GM12878 (cell line): ENCODE results near the gene ALG11.

Experiments used
- CREB1 ChIP-seq: IDR thresholded peaks from 2 replicates; pipeline ENCODE4 v1.6.1; 2012; ENCODE audit warnings: low read depth, mild to moderate bottlenecking, inconsistent platforms
- EGR1 ChIP-seq, 2 experiments: IDR thresholded peaks; 1 replicate in 1 of 2; 2 replicates in 1 of 2; pipeline ENCODE4 v1.6.1; 2011 to 2012; ENCODE audit warnings: low read depth in 2 of 2, low read length in 2 of 2, borderline replicate concordance in 1 of 2, mild to moderate bottlenecking in 1 of 2, moderate library complexity in 1 of 2
- EP300 ChIP-seq, 2 experiments: fragments of 150-350 bp in 1 of 2; IDR thresholded peaks; 2 replicates each; pipeline ENCODE4 v1.6.1; 2011 to 2012; ENCODE audit warnings: low read depth in 2 of 2, low read length in 2 of 2, borderline replicate concordance in 1 of 2, improper control_type of control experiment in 1 of 2, inconsistent platforms in 1 of 2; ENCODE audit not compliant: control insufficient read depth in 1 of 2
- EZH2 ChIP-seq: IDR thresholded peaks from 2 replicates; pipeline ENCODE4 v1.6.1; 2012; ENCODE audit warnings: low read depth, mild to moderate bottlenecking, control low read depth, inconsistent platforms, low read length, borderline replicate concordance; ENCODE audit not compliant: control insufficient read depth
- FOXK2 ChIP-seq: fragments of 450-650 bp; IDR thresholded peaks from 2 replicates; pipeline ENCODE4 v1.6.1; 2017; ENCODE audit warnings: mild to moderate bottlenecking, moderate library complexity
- FOXM1 ChIP-seq: IDR thresholded peaks from 2 replicates; pipeline ENCODE4 v1.6.1; 2012; ENCODE audit warnings: low read depth, mild to moderate bottlenecking, inconsistent platforms, low read length, moderate library complexity
- POLR2A ChIP-seq: IDR thresholded peaks from 2 replicates; pipeline ENCODE4 v1.6.1; 2011; ENCODE audit warnings: low read depth, mild to moderate bottlenecking, low read length
- SMC3 ChIP-seq: IDR thresholded peaks from 2 replicates; pipeline ENCODE4 v1.6.1; 2011; ENCODE audit warnings: low read length, improper control_type of control experiment, borderline replicate concordance
- ZZZ3 ChIP-seq: IDR thresholded peaks from 2 replicates; pipeline ENCODE4 v1.6.1; 2011; ENCODE audit warnings: low read depth; ENCODE audit not compliant: control insufficient read depth, insufficient read length
- TF ChIP-seq, protein P1 (sequence below), 3 experiments: IDR thresholded peaks in 2 of 3; conservative IDR thresholded peaks in 1 of 3; 2 replicates each; pipeline ENCODE4 v1.5.1; 2011; ENCODE audit warnings: low read depth in 3 of 3, low read length in 3 of 3, mild to moderate bottlenecking in 3 of 3, control low read depth in 2 of 3, moderate library complexity in 2 of 3, inconsistent platforms in 1 of 3, mixed read lengths in 1 of 3; ENCODE audit not compliant: control insufficient read depth in 2 of 3, insufficient read depth in 1 of 3; ENCODE audit errors: extremely low read depth in 1 of 3

DNA sequence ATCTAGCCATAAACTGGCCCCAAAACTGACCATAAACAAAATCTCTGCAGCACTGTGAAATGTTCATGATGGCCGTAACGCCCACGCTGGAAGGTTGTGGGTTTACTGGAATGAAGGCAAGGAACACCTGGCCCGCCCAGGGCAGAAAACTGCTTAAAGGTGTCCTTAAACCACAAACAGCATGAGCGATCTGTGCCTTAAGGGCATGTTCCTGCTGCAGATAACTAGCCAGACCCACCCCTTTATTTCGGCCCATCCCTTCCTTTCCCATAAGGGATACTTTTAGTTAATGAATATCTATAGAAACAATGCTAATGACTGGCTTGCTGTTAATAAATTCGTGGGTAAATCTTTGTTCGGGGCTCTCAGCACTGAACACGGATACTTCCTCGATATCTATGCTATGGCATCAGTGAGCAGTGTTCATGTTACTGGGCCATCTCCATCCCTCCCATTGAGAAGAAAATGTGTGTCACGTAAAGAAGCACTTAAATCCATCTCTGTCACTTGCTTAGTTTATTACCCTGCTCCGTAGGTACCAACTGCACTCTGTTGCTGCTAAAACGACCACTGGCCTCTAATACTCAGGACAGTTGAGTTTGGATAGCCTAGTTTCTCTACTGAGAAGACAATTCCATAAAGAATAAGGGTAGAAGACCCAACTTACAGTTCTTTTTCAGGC lies 6.2 kb upstream of the ALG11 start:
- TF ChIP-seq CREB1 (no peak), ZZZ3 (no peak), SMC3 (no peak), POLR2A (no peak), FOXK2 (no peak), FOXM1 (no peak), EZH2 (no peak), EP300 (IDR thresholded peaks at IDR 0.05; ENCODE audit: borderline replicate concordance in 1 of 2, control insufficient read depth in 1 of 2, low read depth in 2 of 2, low read length in 2 of 2) (no peak), EGR1 (IDR thresholded peaks at IDR 0.05; ENCODE audit: borderline replicate concordance in 1 of 2, low read depth in 2 of 2, low read length in 2 of 2) (no peak)
- TF ChIP-seq, protein P1, sequence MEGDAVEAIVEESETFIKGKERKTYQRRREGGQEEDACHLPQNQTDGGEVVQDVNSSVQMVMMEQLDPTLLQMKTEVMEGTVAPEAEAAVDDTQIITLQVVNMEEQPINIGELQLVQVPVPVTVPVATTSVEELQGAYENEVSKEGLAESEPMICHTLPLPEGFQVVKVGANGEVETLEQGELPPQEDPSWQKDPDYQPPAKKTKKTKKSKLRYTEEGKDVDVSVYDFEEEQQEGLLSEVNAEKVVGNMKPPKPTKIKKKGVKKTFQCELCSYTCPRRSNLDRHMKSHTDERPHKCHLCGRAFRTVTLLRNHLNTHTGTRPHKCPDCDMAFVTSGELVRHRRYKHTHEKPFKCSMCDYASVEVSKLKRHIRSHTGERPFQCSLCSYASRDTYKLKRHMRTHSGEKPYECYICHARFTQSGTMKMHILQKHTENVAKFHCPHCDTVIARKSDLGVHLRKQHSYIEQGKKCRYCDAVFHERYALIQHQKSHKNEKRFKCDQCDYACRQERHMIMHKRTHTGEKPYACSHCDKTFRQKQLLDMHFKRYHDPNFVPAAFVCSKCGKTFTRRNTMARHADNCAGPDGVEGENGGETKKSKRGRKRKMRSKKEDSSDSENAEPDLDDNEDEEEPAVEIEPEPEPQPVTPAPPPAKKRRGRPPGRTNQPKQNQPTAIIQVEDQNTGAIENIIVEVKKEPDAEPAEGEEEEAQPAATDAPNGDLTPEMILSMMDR (IDR thresholded peaks at IDR 0.05 in 2 of 3, conservative IDR thresholded peaks at IDR 0.05 in 1 of 3; ENCODE audit: control insufficient read depth in 2 of 3, extremely low read depth in 1 of 3, insufficient read depth in 1 of 3, low read depth in 3 of 3, low read length in 3 of 3) = no peak
